Lung (tissue), 12 donors: Measurements from ENCODE around the gene FFAR3. TPM values are rescaled to one million over a fixed set of nuclear protein-coding genes. Genes with fewer than 3 reads are reported as not detected.

ENCODE experiments used
- ATAC-seq: fragments of 200-7000 bp; cut with Tn5 transposase; one replicate; pipeline ENCODE4 v1.9.1; 2020; ENCODE audit warnings: moderate number of reproducible peaks; ENCODE audit not compliant: insufficient read depth, low FRiP score
- DNase-seq, 3 donors: peaks; one replicate each; pipeline ENCODE4 v3.0.0-alpha.2; 2013 to 2017
- H3K27ac ChIP-seq, 2 donors: one replicate each; pipeline ENCODE4 v1.5.1; 2013; ENCODE audit warnings: mild to moderate bottlenecking in 2 of 2, moderate library complexity in 2 of 2, control low read depth in 1 of 2, inconsistent platforms in 1 of 2, low read depth in 1 of 2, low read length in 1 of 2
- H3K27me3 ChIP-seq, 3 donors: one replicate each; pipeline ENCODE4 v1.5.1; 2013; ENCODE audit warnings: low read length in 2 of 3; ENCODE audit not compliant: control insufficient read depth in 3 of 3, insufficient read depth in 3 of 3
- H3K36me3 ChIP-seq, 4 donors: one replicate each; pipeline ENCODE4 v1.5.1; 2013; ENCODE audit warnings: low read length in 4 of 4, mild to moderate bottlenecking in 1 of 4, moderate library complexity in 1 of 4; ENCODE audit not compliant: control insufficient read depth in 4 of 4, insufficient read depth in 4 of 4
- H3K4me1 ChIP-seq, 5 donors: one replicate each; pipeline ENCODE4 v1.5.1; 2013; ENCODE audit warnings: low read length in 5 of 5, mild to moderate bottlenecking in 2 of 5, moderate library complexity in 1 of 5; ENCODE audit not compliant: control insufficient read depth in 5 of 5, insufficient read depth in 5 of 5
- H3K4me3 ChIP-seq: one replicate; pipeline ENCODE4 v1.5.1; 2013; ENCODE audit warnings: mild to moderate bottlenecking, control low read depth, moderate library complexity
- H3K9ac ChIP-seq, 2 donors: one replicate each; pipeline ENCODE4 v1.5.1; 2013; ENCODE audit warnings: low read length in 2 of 2, control low read depth in 1 of 2; ENCODE audit not compliant: insufficient read depth in 1 of 2
- H3K9me3 ChIP-seq, 4 donors: one replicate each; pipeline ENCODE4 v1.5.1; 2013; ENCODE audit warnings: low read length in 3 of 4, mild to moderate bottlenecking in 1 of 4, moderate library complexity in 1 of 4; ENCODE audit not compliant: control insufficient read depth in 4 of 4, insufficient read depth in 3 of 4
- CTCF ChIP-seq: IDR thresholded peaks from 2 replicates; pipeline ENCODE4 v1.5.1; 2012; ENCODE audit warnings: mild to moderate bottlenecking; ENCODE audit errors: control extremely low read depth, extremely low read depth
- WGBS, 2 donors: extraction: QIAGEN DNeasy Blood & Tissue Kit; methylation state at CpG; one replicate each; pipeline ENCODE4 v1.1.7; 2013; 5-methylcytosine and 5-hydroxymethylcytosine counted together
- polyA plus RNA-seq, 2 donors: library from polyadenylated mRNA; stranded (reverse); fragments of 200-250 nt; gene quantifications; one replicate each; pipeline ENCODE4 v1.2.1, GENCODE V29; 2013
- total RNA-seq, 2 donors: library from RNA; depleted of rRNA in 1 of 2; stranded (reverse); fragments of >200 nt in 1 of 2; gene quantifications; one replicate each; pipeline ENCODE4 v1.2.1, GENCODE V29; 2014 to 2021
- donor health status: control.
- donor health status: control.
- donor health status: Bipolar disorder and iron deficiency.
- donor health status: healthy.
- donor health status: DM: yes; HTN: yes; CAD: no.

FFAR3 gene
- total and polyA plus RNA-seq, 4 donors = 0.06 to 20.9 (median 0.40) TPM

- Histone ChIP-seq H3K9me3 (no peaks in the 10 kb centered on the region), H3K9ac (no peak overlapping the region), H3K4me3 (no peak overlapping the region), H3K27ac (no peak overlapping the region), H3K36me3 (peaks cover 0 to 5% (median 0%) of the 10 kb centered on the region in 4 donors), H3K4me1 (no peaks in the 10 kb centered on the region), H3K27me3 (no peaks in the 10 kb centered on the region)
- DNase-seq (no peak), ATAC-seq (no peak)
- TF ChIP-seq CTCF = no peak
- 90 to 92% methylated on average over 11 of the region's 11 CpGs for WGBS, 2 donors
Measured at GRCh38 chr19:35340431-35340830, 17.8 kb upstream of the FFAR3 start.

- ATAC-seq (no peak), DNase-seq (no peak)
- no peaks in the 10 kb centered on the region for H3K9me3 ChIP-seq
- no peaks in the 10 kb centered on the region for H3K4me1 ChIP-seq
- no peak for TF ChIP-seq CTCF
- no peak overlapping the region for H3K27ac ChIP-seq
- 90 to 94% methylated on average over 16 of the region's 16 CpGs for WGBS, 2 donors
- H3K36me3 ChIP-seq = peaks cover 0 to 5% (median 0%) of the 10 kb centered on the region in 4 donors
- no peak overlapping the region for H3K9ac ChIP-seq
- H3K27me3 ChIP-seq = no peaks in the 10 kb centered on the region
- no peak overlapping the region for H3K4me3 ChIP-seq
Measured at GRCh38 chr19:35341006-35341405, 17.3 kb upstream of the FFAR3 start.

GRCh38 chr19:35341565-35342225 is 16.6 kb upstream of the FFAR3 start:
- Histone ChIP-seq H3K9me3 (no peaks in the 10 kb centered on the region), H3K27me3 (no peaks in the 10 kb centered on the region), H3K36me3 (peaks cover 0 to 5% (median 0%) of the 10 kb centered on the region in 4 donors), H3K9ac (no peak overlapping the region), H3K4me3 (no peak overlapping the region), H3K4me1 (no peaks in the 10 kb centered on the region), H3K27ac (no peak overlapping the region)
- no peak for TF ChIP-seq CTCF
- ATAC-seq (no peak), DNase-seq (no peak)
- WGBS, 2 donors = 82 to 92% methylated on average over 14 of the region's 14 CpGs

- H3K4me3 ChIP-seq = no peak overlapping the region
- no peaks in the 10 kb centered on the region for H3K27me3 ChIP-seq
- H3K36me3 ChIP-seq = peaks cover 0 to 5% (median 0%) of the 10 kb centered on the region in 4 donors
- no peak for TF ChIP-seq CTCF
- H3K9ac ChIP-seq = no peak overlapping the region
- WGBS, 2 donors = 75 to 76% methylated on average over 5 of the region's 5 CpGs
- no peak overlapping the region for H3K27ac ChIP-seq
- no peak for DNase-seq
- no peak for ATAC-seq
- H3K9me3 ChIP-seq = no peaks in the 10 kb centered on the region
- no peaks in the 10 kb centered on the region for H3K4me1 ChIP-seq
Measured at GRCh38 chr19:35342430-35342829, 15.8 kb upstream of the FFAR3 start.
